Left colon (tissue), 2 donors: ENCODE results near the gene SLC7A14. TPM values are rescaled to one million over a fixed set of nuclear protein-coding genes. Genes with fewer than 3 reads are reported as not detected.

ENCODE experiments used
- ATAC-seq: fragments of 200-7000 bp; cut with Tn5 transposase; one replicate; pipeline ENCODE4 v1.9.1; 2020; ENCODE audit warnings: mild to moderate bottlenecking, moderate library complexity
- DNase-seq, 2 donors: peaks; one replicate each; pipeline ENCODE4 v3.0.0-alpha.2; 2020
- intact Hi-C, 2 donors: fragments of 100-400 bp; cut with DNase I in 1 of 2; cut with micrococcal nuclease in 1 of 2; formaldehyde crosslinking; loops; one replicate each; pipeline versions ENCODE4 v1.11.2 to v1.14.0; 2022; cut with DNase I, micrococcal nuclease
- total RNA-seq, 2 donors: library from RNA; stranded (reverse); fragmentation: NEBNext Ultra II Directional; extraction: Animal tissue kit (Norgen Biotek cat#: 25700); gene quantifications; one replicate each; pipeline ENCODE4 v1.2.1, GENCODE V29; 2021
- donor health status: DM: no; HTN: no; CAD: no.
- donor health status: DM: yes; HTN: yes; CAD: no.

Gene SLC7A14
- total RNA-seq, 2 donors from 2014 or later = 0.15 to 0.34 TPM

- intact Hi-C loops = no loop called here
- ATAC-seq (no peak), DNase-seq (no peak)
These were observed 137.3 kb downstream of the SLC7A14 start for GRCh38 chr3:170448584-170448983.

- ATAC-seq (no peak), DNase-seq (no peak)
- intact Hi-C loops = no loop called here
These were observed 142.4 kb downstream of the SLC7A14 start for GRCh38 chr3:170443457-170443856.

GRCh38 chr3:170442947-170443346, 142.9 kb downstream of the SLC7A14 start:
- intact Hi-C loops = no loop called here
- ATAC-seq (no peak), DNase-seq (no peak)

GRCh38 chr3:170441412-170441811, 144.5 kb downstream of the SLC7A14 start:
- no peak for ATAC-seq
- intact Hi-C loops = no loop called here
- no peak for DNase-seq

GRCh38 chr3:170440344-170440743, 145.5 kb downstream of the SLC7A14 start:
- intact Hi-C loops = no loop called here
- DNase-seq (no peak), ATAC-seq (no peak)

GRCh38 chr3:170438836-170439235, 147.0 kb downstream of the SLC7A14 start:
- intact Hi-C loops = no loop called here
- ATAC-seq = no peak

GRCh38 chr3:170437696-170438407, 148.0 kb downstream of the SLC7A14 start:
- intact Hi-C loops = no loop called here
- ATAC-seq (no peak), DNase-seq (no peak)

More at GRCh38 chr3:170438836-170439235, 147.0 kb downstream of the SLC7A14 start:
- DNase-seq = no peak

- DNase-seq = no peak
- no peak for ATAC-seq
- intact Hi-C loops = no loop called here
These were observed 148.7 kb downstream of the SLC7A14 start for GRCh38 chr3:170437176-170437575.

- ATAC-seq (no peak), DNase-seq (no peak)
- intact Hi-C loops = no loop called here
These were observed 149.2 kb downstream of the SLC7A14 start for GRCh38 chr3:170436697-170437096.

- no peak for ATAC-seq
- intact Hi-C loops = no loop called here
- no peak for DNase-seq
These were observed 153.5 kb downstream of the SLC7A14 start for GRCh38 chr3:170432416-170432815.

- no peak for DNase-seq
These were observed 154.8 kb downstream of the SLC7A14 start for GRCh38 chr3:170431054-170431453.

GRCh38 chr3:170429050-170429449, 156.8 kb downstream of the SLC7A14 start:
- intact Hi-C loops = no loop called here
- DNase-seq (no peak), ATAC-seq (no peak)

More at GRCh38 chr3:170431054-170431453, 154.8 kb downstream of the SLC7A14 start:
- intact Hi-C loops = no loop called here
- no peak for ATAC-seq

- intact Hi-C loops = no loop called here
- DNase-seq = no peak
- no peak for ATAC-seq
These were observed 157.8 kb downstream of the SLC7A14 start for GRCh38 chr3:170428095-170428494.

- no peak for DNase-seq
- intact Hi-C loops = no loop called here
- ATAC-seq = no peak
These were observed 159.6 kb downstream of the SLC7A14 start for GRCh38 chr3:170426240-170426797.

GRCh38 chr3:170425491-170426239, 160.2 kb downstream of the SLC7A14 start:
- ATAC-seq (no peak), DNase-seq (no peak)
- intact Hi-C loops = no loop called here

- intact Hi-C loops = no loop called here
- no peak for DNase-seq
These were observed 161.0 kb downstream of the SLC7A14 start for GRCh38 chr3:170424879-170425278.

GRCh38 chr3:170423001-170423615, 162.8 kb downstream of the SLC7A14 start:
- intact Hi-C loops = no loop called here
- ATAC-seq (no peak), DNase-seq (no peak)

More at GRCh38 chr3:170424879-170425278, 161.0 kb downstream of the SLC7A14 start:
- ATAC-seq = no peak

GRCh38 chr3:170421758-170422157, 164.1 kb downstream of the SLC7A14 start:
- no peak for DNase-seq
- no peak for ATAC-seq
- intact Hi-C loops = no loop called here

- no peak for DNase-seq
- no peak for ATAC-seq
- intact Hi-C loops = no loop called here
These were observed 164.7 kb downstream of the SLC7A14 start for GRCh38 chr3:170421111-170421641.
